ENCODE measurements around the gene CLN3. TPM values are rescaled to one million over a fixed set of nuclear protein-coding genes. Genes with fewer than 3 reads are reported as not detected.
"Not testable (repeated sequence)": the region's sequence is repeated elsewhere in the genome, so short reads cannot be mapped to it uniquely, and the experiment has no call there.

Gene CLN3
- total RNA-seq, 2 donors from 2014 or later, result 15.7 to 22.8 TPM

DNA sequence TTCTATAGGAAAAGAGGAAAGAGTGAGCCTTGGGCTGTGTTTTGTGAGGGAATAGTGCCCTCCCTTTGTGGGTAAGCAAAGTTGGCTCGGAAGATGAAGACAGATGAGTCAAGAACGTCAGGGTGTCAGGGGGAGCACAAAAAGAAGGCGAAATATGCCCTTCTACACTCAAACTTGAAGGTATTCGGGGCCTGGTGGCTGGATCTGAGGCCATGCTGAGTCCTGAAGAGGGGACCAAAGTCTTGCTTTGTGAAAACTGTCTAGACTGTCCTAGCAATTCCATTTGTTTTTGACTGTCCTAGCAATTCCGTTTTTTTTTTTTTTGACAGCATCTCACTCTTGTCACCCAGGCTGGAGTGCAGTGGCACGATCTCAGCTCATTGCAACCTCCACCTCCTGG, 53.0 kb downstream of the CLN3 start:
- DNase-seq (ENCODE audit: low spot score); intact Hi-C loops (cut with DNase I): not testable (repeated sequence)

- intact Hi-C loops (cut with DNase I), result not testable (repeated sequence)
- DNase-seq (ENCODE audit: low spot score), result peak; percentile 42
Observed at GRCh38 chr16:28435340-28435739, 56.5 kb downstream of the CLN3 start.

Other genes with a start within 250 kb of the CLN3 start
- under 1 TPM; 0.05 to 0.09 TPM for gene SBK1, start 199.5 kb downstream of the CLN3 start, total RNA-seq
- gene NPIPB6, start 128.6 kb downstream of the CLN3 start, total RNA-seq, result 1 to 10 TPM; 1.5 to 3.4 TPM
- 10 to 100 TPM; 42.2 to 70.3 TPM for gene EIF3CL, start 88.2 kb downstream of the CLN3 start, total RNA-seq
- not detected for gene NPIPB7, start 19.7 kb downstream of the CLN3 start, total RNA-seq
- 1 to 10 TPM; 2.1 to 2.7 TPM for gene APOBR, start 2.6 kb upstream of the CLN3 start, total RNA-seq
- gene IL27, start 14.8 kb upstream of the CLN3 start, total RNA-seq, result not detected
- gene NUPR1, start 46.9 kb upstream of the CLN3 start, total RNA-seq, result 100 to 1,000 TPM in 1 of 2 donors, 10 to 100 TPM in 1; 95.3 to 159 TPM
- gene SGF29, start 61.8 kb upstream of the CLN3 start, total RNA-seq, result 10 to 100 TPM; 18.3 to 24.3 TPM
- 1 to 10 TPM in 1 of 2 donors, under 1 TPM in 1; 0.65 to 1.1 TPM for gene SULT1A2, start 105.0 kb upstream of the CLN3 start, total RNA-seq
- gene SULT1A1, start 118.0 kb upstream of the CLN3 start, total RNA-seq, result 10 to 100 TPM in 1 of 2 donors, 1 to 10 TPM in 1; 8.9 to 16.7 TPM
- gene NPIPB8, start 146.0 kb upstream of the CLN3 start, total RNA-seq, result 1 to 10 TPM in 1 of 2 donors, not detected in 1; 1.2 TPM
- 100 to 1,000 TPM; 295 to 494 TPM for gene EIF3C, start 219.4 kb upstream of the CLN3 start, total RNA-seq